ENCODE measurements around the gene XNDC1N.

The XNDC1N gene

GRCh38 chr11:71927820-71928736, at the start of gene XNDC1N:
TSS of gene XNDC1N (minus strand) at chr11:71928594. CDS start at chr11:71923353, 5,241 bp downstream.
- peak; percentile 75 to 85 for DNase-seq

- DNase-seq, result peak in 1 of 2 experiments; percentile 46
These were observed 49.5 kb upstream of the XNDC1N start for GRCh38 chr11:71977743-71978418.

GRCh38 chr11:71977090-71977489, 48.7 kb upstream of the XNDC1N start:
- DNase-seq, result no peak

- DNase-seq, result no peak
These were observed 48.2 kb upstream of the XNDC1N start for GRCh38 chr11:71976551-71976950.

- no peak for DNase-seq
These were observed 43.3 kb upstream of the XNDC1N start for GRCh38 chr11:71971680-71972079.

GRCh38 chr11:71964641-71965040, 36.2 kb upstream of the XNDC1N start:
- DNase-seq, result no peak

GRCh38 chr11:71963468-71963867, 35.1 kb upstream of the XNDC1N start:
- no peak for DNase-seq

- DNase-seq, result no peak
These were observed 34.1 kb upstream of the XNDC1N start for GRCh38 chr11:71962428-71963038.

GRCh38 chr11:71955898-71956456, 27.6 kb upstream of the XNDC1N start:
- DNase-seq, result no peak

- DNase-seq, result no peak
These were observed 23.4 kb upstream of the XNDC1N start for GRCh38 chr11:71951741-71952310.

GRCh38 chr11:71949034-71949433, 20.6 kb upstream of the XNDC1N start:
- DNase-seq, result no peak

- no peak for DNase-seq
These were observed 20.1 kb upstream of the XNDC1N start for GRCh38 chr11:71948314-71949027.

GRCh38 chr11:71947498-71947897, 19.1 kb upstream of the XNDC1N start:
- no peak for DNase-seq

GRCh38 chr11:71946144-71946571, 17.8 kb upstream of the XNDC1N start:
- DNase-seq, result no peak

GRCh38 chr11:71940561-71941219, 12.3 kb upstream of the XNDC1N start:
- DNase-seq, result peak; percentile 81 to 91

- DNase-seq, result no peak
These were observed 9.4 kb upstream of the XNDC1N start for GRCh38 chr11:71937826-71938225.

- DNase-seq, result no peak
These were observed 8.4 kb upstream of the XNDC1N start for GRCh38 chr11:71936825-71937224.

- DNase-seq, result no peak
These were observed 7.0 kb upstream of the XNDC1N start for GRCh38 chr11:71935338-71935925.

GRCh38 chr11:71934213-71934612, 5.8 kb upstream of the XNDC1N start:
- no peak for DNase-seq

GRCh38 chr11:71933141-71933933, 4.9 kb upstream of the XNDC1N start:
- DNase-seq, result no peak

Data from NCI-H524 (cell line).